Breast epithelium (tissue), 3 donors: ENCODE results near the gene THRA.
A peak's percentile ranks its signal among the peaks of the same experiment; 100 is the strongest.

Source experiments
- CTCF ChIP-seq, 3 donors: fragments of 450-650 bp; IDR thresholded peaks; one replicate each; pipeline ENCODE4 v1.5.1; 2016 to 2017; ENCODE audit warnings: antibody characterized with exemption in 3 of 3, mild to moderate bottlenecking in 3 of 3, moderate library complexity in 3 of 3
- POLR2A ChIP-seq: fragments of 450-650 bp; IDR thresholded peaks from one replicate; pipeline ENCODE4 v1.6.1; 2016; ENCODE audit warnings: antibody characterized with exemption, mild to moderate bottlenecking, moderate library complexity

- peak in 1 of 3 donors; percentile 30 for TF ChIP-seq CTCF (IDR thresholded peaks at IDR 0.05)
- TF ChIP-seq POLR2A = no peak
Observed at GRCh38 chr17:40068917-40069750, 6.4 kb downstream of the THRA start.
